ENCODE data around the gene CC2D1B.

DNA sequence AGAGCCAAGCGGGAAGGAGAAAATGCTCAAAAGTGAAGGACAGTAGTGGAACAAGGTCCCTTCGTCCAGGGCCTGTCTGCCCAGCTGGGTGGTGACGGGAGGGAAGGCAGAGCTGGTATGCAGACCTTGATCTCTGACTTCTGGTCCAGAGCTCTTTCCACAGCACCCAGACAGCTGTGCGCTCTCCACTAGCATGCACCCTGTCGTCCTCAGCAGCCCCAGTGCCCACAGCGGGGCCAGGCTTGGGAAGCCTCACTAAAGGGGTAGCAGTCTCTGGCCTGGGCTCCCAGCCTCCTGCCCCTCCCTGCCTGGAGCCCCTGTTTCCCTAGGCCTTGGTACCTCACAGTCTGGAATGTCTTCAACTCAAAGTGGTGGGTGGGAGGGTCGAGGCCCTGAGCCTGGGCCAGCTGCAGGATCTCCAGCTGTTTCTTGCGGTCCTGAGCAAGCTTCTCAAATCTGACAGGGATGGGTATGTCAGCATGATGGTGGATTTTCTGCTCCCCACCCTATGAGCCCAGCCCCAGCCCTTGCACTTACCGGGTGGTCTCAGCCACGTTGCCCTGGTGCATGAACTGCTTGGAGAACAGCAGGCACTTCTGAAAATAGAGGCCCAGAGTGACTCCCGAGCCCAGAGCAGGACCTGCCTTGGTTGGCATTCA, 10.0 kb downstream of the CC2D1B start:
- TF ChIP-seq EZH2 (IDR thresholded peaks at IDR 0.05) (no peak), POLR2AphosphoS5 (IDR thresholded peaks at IDR 0.05; ENCODE audit: borderline replicate concordance, low read depth, low read length) (no peak)

Measured in SK-N-MC (cell line).